Activated naive CD4-positive, alpha-beta T cell treated with anti-CD3 and anti-CD28 coated beads, Interleukin-2, amount 50 U/mL, for 72 hours (primary cell): ENCODE measurements around the gene TMEM176B. TPM values are rescaled to one million over a fixed set of nuclear protein-coding genes. Genes with fewer than 3 reads are reported as not detected.

Experiments
- ATAC-seq, 2 donors: fragments of 150-1000 bp; cut with Tn5 transposase; 2 replicates each; pipeline ENCODE4 v1.10.0; 2021; ENCODE audit warnings: mild to moderate bottlenecking in 2 of 2, moderate library complexity in 2 of 2
- DNase-seq, 2 donors: peaks; one replicate each; pipeline ENCODE4 v3.0.0; 2021 to 2022; ENCODE audit warnings: low spot score in 2 of 2
- H3K27ac Mint-ChIP-seq, 2 donors: one replicate each; pipeline ENCODE4 v1.8.0; 2022; ENCODE audit warnings: mild to moderate bottlenecking in 2 of 2, mixed read lengths in 2 of 2
- H3K36me3 Mint-ChIP-seq, 2 donors: one replicate each; pipeline ENCODE4 v1.8.0; 2022; ENCODE audit warnings: mixed read lengths in 2 of 2
- H3K9me3 Mint-ChIP-seq, 2 donors: one replicate each; pipeline ENCODE4 v1.8.0; 2022; ENCODE audit warnings: mixed read lengths in 2 of 2
- total RNA-seq, 2 donors: library from RNA; stranded (reverse); gene quantifications; one replicate each; pipeline ENCODE4 v1.2.3, GENCODE V29; 2022

TMEM176B gene
- total RNA-seq, result not detected

GRCh38 chr7:150799741-150800580 is at the start of gene TMEM176B:
TSS of gene TMEM176B (minus strand) at chr7:150800364. CDS start at chr7:150796569, 3,795 bp downstream.
- ATAC-seq (peak in 1 of 2 donors; percentile 20), DNase-seq (no peak)
- H3K36me3 Mint-ChIP-seq, result peaks cover 7 to 8% of the 10 kb centered on the region in 2 donors
- no peak within 1 kb of the TSS for H3K27ac Mint-ChIP-seq
- no peaks in the 10 kb centered on the region for H3K9me3 Mint-ChIP-seq

GRCh38 chr7:150849204-150849775 is 49.1 kb upstream of the TMEM176B start:
- ATAC-seq, result no peak
- DNase-seq, result no peak
- Mint-ChIP-seq H3K36me3 (no peaks in the 10 kb centered on the region), H3K9me3 (no peaks in the 10 kb centered on the region), H3K27ac (no peak overlapping the region)

GRCh38 chr7:150848561-150849115 is 48.5 kb upstream of the TMEM176B start:
- no peaks in the 10 kb centered on the region for H3K36me3 Mint-ChIP-seq
- no peak overlapping the region for H3K27ac Mint-ChIP-seq
- DNase-seq, result no peak
- ATAC-seq, result no peak
- no peaks in the 10 kb centered on the region for H3K9me3 Mint-ChIP-seq

- no peak for DNase-seq
- no peak overlapping the region for H3K27ac Mint-ChIP-seq
- no peak for ATAC-seq
- no peaks in the 10 kb centered on the region for H3K36me3 Mint-ChIP-seq
- no peaks in the 10 kb centered on the region for H3K9me3 Mint-ChIP-seq
Measured at GRCh38 chr7:150848111-150848510, 47.9 kb upstream of the TMEM176B start.

- Mint-ChIP-seq H3K9me3 (no peaks in the 10 kb centered on the region), H3K27ac (no peak overlapping the region), H3K36me3 (no peaks in the 10 kb centered on the region)
- ATAC-seq (no peak), DNase-seq (no peak)
Measured at GRCh38 chr7:150847536-150847935, 47.4 kb upstream of the TMEM176B start.

GRCh38 chr7:150846291-150847115 is 46.3 kb upstream of the TMEM176B start:
- Mint-ChIP-seq H3K9me3 (no peaks in the 10 kb centered on the region), H3K27ac (peak overlapping the region in 1 of 2 donors; percentile 68), H3K36me3 (no peaks in the 10 kb centered on the region)
- ATAC-seq (no peak), DNase-seq (no peak)

GRCh38 chr7:150845421-150845861 is 45.3 kb upstream of the TMEM176B start:
- Mint-ChIP-seq H3K36me3 (no peaks in the 10 kb centered on the region), H3K9me3 (no peaks in the 10 kb centered on the region), H3K27ac (peak overlapping the region in 1 of 2 donors; percentile 68)
- DNase-seq (no peak), ATAC-seq (no peak)

GRCh38 chr7:150842716-150843115 is 42.6 kb upstream of the TMEM176B start:
- DNase-seq (no peak), ATAC-seq (no peak)
- H3K9me3 Mint-ChIP-seq, result no peaks in the 10 kb centered on the region
- no peak overlapping the region for H3K27ac Mint-ChIP-seq
- H3K36me3 Mint-ChIP-seq, result no peaks in the 10 kb centered on the region

GRCh38 chr7:150842018-150842417 is 41.9 kb upstream of the TMEM176B start:
- no peaks in the 10 kb centered on the region for H3K36me3 Mint-ChIP-seq
- no peak for DNase-seq

GRCh38 chr7:150838965-150839650 is 38.9 kb upstream of the TMEM176B start:
- DNase-seq (no peak), ATAC-seq (no peak)
- no peaks in the 10 kb centered on the region for H3K36me3 Mint-ChIP-seq
- H3K9me3 Mint-ChIP-seq, result no peaks in the 10 kb centered on the region
- H3K27ac Mint-ChIP-seq, result no peak overlapping the region

More at GRCh38 chr7:150842018-150842417, 41.9 kb upstream of the TMEM176B start:
- no peak overlapping the region for H3K27ac Mint-ChIP-seq
- H3K9me3 Mint-ChIP-seq, result no peaks in the 10 kb centered on the region
- ATAC-seq, result no peak

- ATAC-seq (no peak), DNase-seq (no peak)
- Mint-ChIP-seq H3K27ac (no peak overlapping the region), H3K9me3 (no peaks in the 10 kb centered on the region), H3K36me3 (no peaks in the 10 kb centered on the region)
Measured at GRCh38 chr7:150835702-150836280, 35.6 kb upstream of the TMEM176B start.

- Mint-ChIP-seq H3K36me3 (no peaks in the 10 kb centered on the region), H3K9me3 (no peaks in the 10 kb centered on the region), H3K27ac (no peak overlapping the region)
- ATAC-seq, result no peak
- no peak for DNase-seq
Measured at GRCh38 chr7:150835019-150835418, 34.9 kb upstream of the TMEM176B start.

GRCh38 chr7:150831851-150832250 is 31.7 kb upstream of the TMEM176B start:
- no peaks in the 10 kb centered on the region for H3K9me3 Mint-ChIP-seq
- no peak overlapping the region for H3K27ac Mint-ChIP-seq
- DNase-seq (no peak), ATAC-seq (no peak)
- no peaks in the 10 kb centered on the region for H3K36me3 Mint-ChIP-seq

- Mint-ChIP-seq H3K9me3 (no peaks in the 10 kb centered on the region), H3K36me3 (no peaks in the 10 kb centered on the region), H3K27ac (no peak overlapping the region)
- DNase-seq, result no peak
- no peak for ATAC-seq
Measured at GRCh38 chr7:150830937-150831336, 30.8 kb upstream of the TMEM176B start.

GRCh38 chr7:150829426-150829825 is 29.3 kb upstream of the TMEM176B start:
- ATAC-seq (no peak), DNase-seq (no peak)
- no peaks in the 10 kb centered on the region for H3K36me3 Mint-ChIP-seq
- H3K27ac Mint-ChIP-seq, result no peak overlapping the region
- H3K9me3 Mint-ChIP-seq, result no peaks in the 10 kb centered on the region

GRCh38 chr7:150828384-150828783 is 28.2 kb upstream of the TMEM176B start:
- no peaks in the 10 kb centered on the region for H3K36me3 Mint-ChIP-seq
- H3K27ac Mint-ChIP-seq, result no peak overlapping the region
- H3K9me3 Mint-ChIP-seq, result no peaks in the 10 kb centered on the region
- no peak for DNase-seq
- no peak for ATAC-seq
